SH-SY5Y (cell line): ENCODE measurements around the gene PLEKHD1.

Experiments used
- GATA2 ChIP-seq: IDR thresholded peaks from 2 replicates; pipeline ENCODE4 v1.6.1; 2011; ENCODE audit warnings: mild to moderate bottlenecking, low read depth, low read length
- GATA3 ChIP-seq: IDR thresholded peaks from 2 replicates; pipeline ENCODE4 v1.6.1; 2011; ENCODE audit warnings: low read depth, mild to moderate bottlenecking, low read length, moderate library complexity

DNA sequence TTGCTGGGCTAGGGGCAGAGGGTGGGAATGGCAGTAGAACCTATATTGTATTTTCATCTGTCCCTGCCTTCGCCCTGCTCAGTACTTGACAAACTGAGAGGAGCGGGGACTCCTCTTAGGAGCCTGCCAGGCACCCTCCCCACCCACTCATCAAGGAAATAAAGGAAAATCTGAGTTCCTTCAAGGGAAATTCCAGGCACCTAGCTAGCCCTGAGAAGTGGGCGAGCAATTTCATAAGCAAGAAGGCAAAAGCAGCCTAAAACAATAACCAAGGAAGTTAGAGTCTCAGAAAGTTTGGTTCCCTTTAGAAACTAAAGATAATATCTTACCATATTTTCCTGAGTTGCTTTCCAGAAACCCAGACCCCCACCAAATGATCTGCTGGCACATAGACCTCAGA is 10.6 kb upstream of the PLEKHD1 start:
- TF ChIP-seq GATA2 (no peak), GATA3 (no peak)
